CD4-positive, alpha-beta T cell treated with Interleukin-1 beta for 1 hour (primary cell): ENCODE results near the gene C10orf120.

ENCODE experiments used
- DNase-seq, 2 donors: peaks; one replicate each; pipeline ENCODE4 v3.0.0-alpha.2; 2020 to 2022

Gene C10orf120

GRCh38 chr10:122699796-122700455 lies at the start of gene C10orf120:
C10orf120 (minus strand) TSS chr10:122699846; CDS start chr10:122699790, 56 bp downstream.
- no peak for DNase-seq

GRCh38 chr10:122748496-122748895 lies 48.9 kb upstream of the C10orf120 start:
- no peak for DNase-seq

GRCh38 chr10:122746408-122746807 lies 46.8 kb upstream of the C10orf120 start:
- no peak for DNase-seq

- DNase-seq, result no peak
These were observed 44.6 kb upstream of the C10orf120 start for GRCh38 chr10:122744257-122744656.

- DNase-seq, result no peak
These were observed 41.0 kb upstream of the C10orf120 start for GRCh38 chr10:122740640-122741039.

GRCh38 chr10:122738031-122738430 lies 38.4 kb upstream of the C10orf120 start:
- DNase-seq, result no peak

GRCh38 chr10:122733931-122734665 lies 34.5 kb upstream of the C10orf120 start:
- no peak for DNase-seq

- no peak for DNase-seq
These were observed 33.8 kb upstream of the C10orf120 start for GRCh38 chr10:122733443-122733842.

- no peak for DNase-seq
These were observed 30.6 kb upstream of the C10orf120 start for GRCh38 chr10:122730238-122730637.

GRCh38 chr10:122729126-122729525 lies 29.5 kb upstream of the C10orf120 start:
- DNase-seq, result no peak

GRCh38 chr10:122727426-122727825 lies 27.8 kb upstream of the C10orf120 start:
- no peak for DNase-seq

- DNase-seq, result no peak
These were observed 26.1 kb upstream of the C10orf120 start for GRCh38 chr10:122725768-122726167.

- no peak for DNase-seq
These were observed 25.4 kb upstream of the C10orf120 start for GRCh38 chr10:122725006-122725405.

- DNase-seq, result no peak
These were observed 21.5 kb upstream of the C10orf120 start for GRCh38 chr10:122721111-122721510.

- no peak for DNase-seq
These were observed 16.4 kb upstream of the C10orf120 start for GRCh38 chr10:122716025-122716424.

GRCh38 chr10:122715576-122715975 lies 15.9 kb upstream of the C10orf120 start:
- no peak for DNase-seq

GRCh38 chr10:122713091-122713885 lies 13.6 kb upstream of the C10orf120 start:
- DNase-seq, result no peak

- no peak for DNase-seq
These were observed 10.9 kb upstream of the C10orf120 start for GRCh38 chr10:122710576-122710975.

GRCh38 chr10:122709971-122710370 lies 10.3 kb upstream of the C10orf120 start:
- DNase-seq, result no peak

GRCh38 chr10:122707535-122707934 lies 7.9 kb upstream of the C10orf120 start:
- no peak for DNase-seq

- DNase-seq, result no peak
These were observed 7.3 kb upstream of the C10orf120 start for GRCh38 chr10:122706947-122707346.

- DNase-seq, result no peak
These were observed 6.8 kb upstream of the C10orf120 start for GRCh38 chr10:122706467-122706866.
